Prostate gland (tissue), 2 donors: ENCODE results near the gene OTOP2.

Experiments used
- CTCF ChIP-seq, 4 experiments: fragments of 200-600 bp in 2 of 4; fragments of 450-650 bp in 2 of 4; sonication (generic) in 2 of 4; IDR thresholded peaks; 1 replicate in 3 of 4; 2 replicates in 1 of 4; pipeline ENCODE4 v1.5.1; 2016 to 2019; ENCODE audit warnings: antibody characterized with exemption in 4 of 4, mild to moderate bottlenecking in 2 of 4, moderate library complexity in 2 of 4
- POLR2A ChIP-seq: fragments of 450-650 bp; IDR thresholded peaks from one replicate; pipeline ENCODE4 v1.6.1; 2016; ENCODE audit warnings: antibody characterized with exemption, mild to moderate bottlenecking

- TF ChIP-seq POLR2A (no peak), CTCF (IDR thresholded peaks at IDR 0.05) (no peak)
Measured at GRCh38 chr17:74930535-74931036, 6.5 kb downstream of the OTOP2 start.
